ENCODE data around the gene ANO10. TPM values are rescaled to one million over a fixed set of nuclear protein-coding genes. Genes with fewer than 3 reads are reported as not detected.
"Not testable (repeated sequence)": the region's sequence is repeated elsewhere in the genome, so short reads cannot be mapped to it uniquely, and the experiment has no call there.

Gene ANO10
- total and polyA plus RNA-seq, 9 donors: 12.5 to 20.0 (median 15.5) TPM

DNA sequence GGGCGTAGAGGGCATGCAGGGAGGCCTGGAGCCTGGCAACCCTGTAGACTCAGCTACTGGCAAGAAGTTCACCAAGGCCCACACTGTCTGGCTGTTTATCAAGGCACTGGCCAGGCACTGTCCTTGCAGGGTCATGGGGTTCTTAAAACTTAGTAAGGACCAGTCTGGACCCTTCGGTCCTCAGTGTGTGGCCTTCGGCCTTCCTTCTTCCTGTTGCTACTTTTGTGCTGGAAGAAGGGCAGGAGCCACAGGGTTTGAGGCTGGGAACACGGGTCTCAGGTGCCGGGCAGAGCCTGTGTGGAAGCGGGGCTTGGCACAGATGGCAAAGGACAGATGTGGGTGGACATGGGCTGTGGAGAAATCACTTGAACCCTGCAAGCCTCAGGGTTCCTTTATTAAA is 258.9 kb downstream of the ANO10 start:
- no peak for DNase-seq
- no peak overlapping the region for H3K4me3 ChIP-seq (ENCODE audit: low read length)
- H3K27me3 ChIP-seq (ENCODE audit: control insufficient read depth, insufficient read depth, low read length): no peaks in the 10 kb centered on the region
- H3K9me3 ChIP-seq (replicated peaks; ENCODE audit: control insufficient read depth, low read depth, low read length): no peaks in the 10 kb centered on the region
- H3K36me3 ChIP-seq (ENCODE audit: control insufficient read depth, insufficient read depth, low read length): no peaks in the 10 kb centered on the region
- 86% methylated on average over 4 of the region's 6 CpGs for whole genome bisulfite sequencing (ENCODE audit: insufficient coverage)
- H3K27ac ChIP-seq (ENCODE audit: low read length): peak overlapping the region; percentile 82
- H3K4me1 ChIP-seq (ENCODE audit: control insufficient read depth, insufficient read depth, low read length): peaks cover 74% of the 10 kb centered on the region

DNA sequence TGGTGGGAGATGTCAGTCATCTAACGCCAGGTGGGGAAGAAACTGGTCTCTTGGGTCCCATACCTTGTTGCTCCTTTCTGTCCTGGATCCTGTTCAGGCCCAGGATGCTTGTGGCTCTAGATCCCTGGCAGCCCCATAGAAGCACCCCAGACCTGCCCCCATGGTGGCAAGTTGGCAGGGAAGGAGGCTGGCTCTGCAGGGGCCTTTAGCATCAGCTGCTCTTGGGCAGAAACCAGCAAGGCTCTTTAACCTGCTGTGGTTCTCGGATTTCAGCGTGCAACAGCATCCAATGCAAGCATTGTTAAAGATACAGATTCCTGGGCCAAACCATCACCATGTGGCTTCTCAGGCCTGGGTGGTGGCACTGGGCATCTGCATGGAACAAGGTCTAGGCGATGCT is 259.6 kb downstream of the ANO10 start:
- Histone ChIP-seq H3K27ac (ENCODE audit: low read length) (no peak overlapping the region), H3K27me3 (ENCODE audit: control insufficient read depth, insufficient read depth, low read length) (no peaks in the 10 kb centered on the region), H3K36me3 (ENCODE audit: control insufficient read depth, insufficient read depth, low read length) (no peaks in the 10 kb centered on the region), H3K4me1 (ENCODE audit: control insufficient read depth, insufficient read depth, low read length) (peaks cover 66% of the 10 kb centered on the region), H3K4me3 (ENCODE audit: low read length) (no peak overlapping the region), H3K9me3 (replicated peaks; ENCODE audit: control insufficient read depth, low read depth, low read length) (no peaks in the 10 kb centered on the region)
- DNase-seq: no peak
- 77% methylated on average over 4 of the region's 4 CpGs for WGBS (ENCODE audit: insufficient coverage)

DNA sequence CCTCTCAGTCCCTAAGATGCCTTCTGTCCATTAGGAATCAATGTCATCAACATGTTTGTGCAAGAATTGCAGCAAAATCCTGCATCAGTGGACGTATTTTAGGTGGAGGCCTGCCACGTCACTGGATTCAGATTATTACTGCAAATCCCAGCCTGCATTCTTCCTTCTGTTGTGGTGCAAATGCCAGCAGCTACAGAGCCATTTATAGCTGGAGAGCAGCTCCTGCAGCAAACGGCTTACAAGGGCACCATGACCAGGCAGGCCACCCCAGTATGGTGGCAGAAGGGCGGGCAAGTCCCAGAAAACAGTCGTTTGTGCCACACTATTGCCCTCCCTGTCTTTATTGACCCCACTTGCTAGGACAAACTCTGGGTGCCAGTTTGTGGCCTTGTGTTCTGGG is 260.7 kb downstream of the ANO10 start:
- H3K27ac ChIP-seq (ENCODE audit: low read length): peak overlapping the region; percentile 35
- no peak overlapping the region for H3K4me3 ChIP-seq (ENCODE audit: low read length)
- WGBS (ENCODE audit: insufficient coverage): 88% methylated on average over 2 of the region's 5 CpGs
- no peaks in the 10 kb centered on the region for H3K36me3 ChIP-seq (ENCODE audit: control insufficient read depth, insufficient read depth, low read length)
- H3K4me1 ChIP-seq (ENCODE audit: control insufficient read depth, insufficient read depth, low read length): peaks cover 55% of the 10 kb centered on the region
- no peak for DNase-seq
- peaks cover 5% of the 10 kb centered on the region for H3K9me3 ChIP-seq (replicated peaks; ENCODE audit: control insufficient read depth, low read depth, low read length)
- no peaks in the 10 kb centered on the region for H3K27me3 ChIP-seq (ENCODE audit: control insufficient read depth, insufficient read depth, low read length)

DNA sequence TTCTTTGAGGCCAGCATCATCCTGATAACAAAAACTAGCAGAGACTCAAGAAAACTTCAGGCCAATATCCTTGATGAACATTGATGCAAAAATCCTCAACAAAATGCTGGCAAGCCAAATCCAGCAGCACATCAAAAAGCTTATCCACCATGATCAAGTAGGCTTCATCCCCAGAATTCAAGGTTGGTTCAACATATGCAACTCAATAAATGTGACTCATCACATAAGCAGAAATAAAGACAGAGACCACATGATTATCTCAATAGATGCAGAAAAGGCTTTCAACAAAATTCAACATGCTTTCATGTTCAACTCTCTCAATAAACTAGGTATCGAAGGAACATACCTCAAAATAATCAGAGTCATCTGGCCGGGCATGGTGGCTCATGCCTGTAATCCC is 265.8 kb downstream of the ANO10 start:
- H3K4me3 ChIP-seq (ENCODE audit: low read length); DNase-seq; H3K27ac ChIP-seq (ENCODE audit: low read length); H3K27me3 ChIP-seq (ENCODE audit: control insufficient read depth, insufficient read depth, low read length); H3K36me3 ChIP-seq (ENCODE audit: control insufficient read depth, insufficient read depth, low read length); H3K4me1 ChIP-seq (ENCODE audit: control insufficient read depth, insufficient read depth, low read length): not testable (repeated sequence)
- H3K9me3 ChIP-seq (replicated peaks; ENCODE audit: control insufficient read depth, low read depth, low read length): peaks cover 35% of the 10 kb centered on the region
- WGBS (ENCODE audit: insufficient coverage): 100% methylated on average over 1 of the region's 2 CpGs

DNA sequence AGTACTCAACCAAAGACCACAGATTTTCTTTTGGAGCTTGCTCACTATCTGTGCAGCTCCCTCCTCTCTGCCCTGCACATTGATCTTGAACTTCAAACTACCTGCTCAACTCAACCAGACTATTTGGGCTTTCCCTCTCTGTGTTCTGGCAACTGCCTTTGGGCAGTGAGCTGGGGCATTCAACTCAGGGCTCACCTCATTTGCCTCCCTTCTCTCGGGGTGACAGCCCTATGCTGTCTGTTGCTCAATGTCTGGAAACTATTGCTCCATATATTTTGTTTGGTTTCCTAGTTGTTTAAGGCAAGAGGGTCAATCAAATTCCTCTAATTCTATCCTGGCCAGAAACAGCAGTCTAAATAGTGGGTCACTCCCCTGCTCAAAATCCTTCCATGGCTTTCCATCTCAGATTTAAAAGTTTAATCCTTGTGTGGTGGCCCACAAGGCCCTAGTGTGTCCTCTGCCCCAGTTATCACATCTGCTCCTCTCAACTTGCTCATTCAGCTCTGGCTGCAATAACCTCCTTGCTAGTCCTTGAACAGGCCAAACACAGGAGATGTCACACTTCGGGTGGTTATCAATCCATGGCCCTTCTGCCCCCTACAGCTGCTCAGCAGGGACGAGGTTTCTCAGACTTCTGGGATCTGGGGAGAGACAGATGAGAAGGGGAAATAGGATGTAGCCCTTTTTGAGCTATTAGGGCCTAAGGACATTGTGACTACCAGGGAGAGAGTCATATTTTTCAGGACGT is 267.7 kb downstream of the ANO10 start:
- Histone ChIP-seq H3K27me3 (ENCODE audit: control insufficient read depth, insufficient read depth, low read length) (no peaks in the 10 kb centered on the region), H3K4me3 (ENCODE audit: low read length) (no peak overlapping the region), H3K27ac (ENCODE audit: low read length) (no peak overlapping the region), H3K9me3 (replicated peaks; ENCODE audit: control insufficient read depth, low read depth, low read length) (peaks cover 35% of the 10 kb centered on the region), H3K4me1 (ENCODE audit: control insufficient read depth, insufficient read depth, low read length) (peaks cover 3% of the 10 kb centered on the region), H3K36me3 (ENCODE audit: control insufficient read depth, insufficient read depth, low read length) (peaks cover 7% of the 10 kb centered on the region)
- DNase-seq: no peak
- 91% methylated on average over 3 of the region's 4 CpGs for WGBS (ENCODE audit: insufficient coverage)

DNA sequence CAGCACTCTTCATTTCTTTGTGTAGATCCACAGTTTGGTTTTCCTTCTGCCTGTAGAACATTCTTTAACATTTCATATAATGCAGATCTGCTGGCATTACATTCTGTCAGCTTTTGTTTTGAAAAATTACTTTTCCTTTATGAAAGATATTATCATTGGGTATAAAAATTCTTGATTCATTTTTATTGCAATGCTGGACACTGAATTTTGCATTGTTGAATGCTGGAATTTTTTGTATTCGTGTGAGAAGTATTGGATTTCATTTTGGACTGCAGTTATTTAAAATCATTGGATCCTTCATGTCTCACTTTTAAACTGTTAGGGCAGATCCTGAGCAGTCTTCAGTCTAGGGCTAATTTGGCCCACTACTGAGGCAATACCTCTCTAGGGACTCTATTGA is 268.4 kb downstream of the ANO10 start:
- Histone ChIP-seq H3K4me1 (ENCODE audit: control insufficient read depth, insufficient read depth, low read length) (peaks cover 7% of the 10 kb centered on the region), H3K4me3 (ENCODE audit: low read length) (no peak overlapping the region), H3K36me3 (ENCODE audit: control insufficient read depth, insufficient read depth, low read length) (peaks cover 11% of the 10 kb centered on the region), H3K9me3 (replicated peaks; ENCODE audit: control insufficient read depth, low read depth, low read length) (peaks cover 35% of the 10 kb centered on the region), H3K27ac (ENCODE audit: low read length) (no peak overlapping the region), H3K27me3 (ENCODE audit: control insufficient read depth, insufficient read depth, low read length) (no peaks in the 10 kb centered on the region)
- WGBS (ENCODE audit: insufficient coverage): no CpG with 5 or more reads among the region's 1 CpG
- no peak for DNase-seq

DNA sequence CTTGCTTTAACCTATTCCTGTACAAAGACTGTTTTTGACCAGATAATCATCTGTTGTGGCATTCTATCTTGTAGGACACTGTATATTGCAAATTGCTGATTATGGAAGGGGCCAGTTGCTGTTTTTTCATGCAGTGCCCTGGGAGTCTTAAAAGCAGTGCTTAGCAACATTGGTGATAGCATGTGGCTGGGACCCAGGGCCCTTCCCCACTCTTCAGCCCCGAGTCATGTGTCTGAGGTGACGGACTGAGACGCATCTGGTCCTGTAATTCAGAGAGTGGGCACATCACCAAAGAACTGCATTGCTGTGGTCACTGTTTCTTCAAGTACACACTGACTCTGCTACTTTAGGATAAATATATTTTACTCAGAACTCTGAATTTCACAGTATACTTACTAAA is 272.1 kb downstream of the ANO10 start:
- H3K4me3 ChIP-seq (ENCODE audit: low read length): no peak overlapping the region
- peak overlapping the region; percentile 52 for H3K27ac ChIP-seq (ENCODE audit: low read length)
- H3K4me1 ChIP-seq (ENCODE audit: control insufficient read depth, insufficient read depth, low read length): peaks cover 12% of the 10 kb centered on the region
- DNase-seq: peak; percentile 75
- peaks cover 40% of the 10 kb centered on the region for H3K36me3 ChIP-seq (ENCODE audit: control insufficient read depth, insufficient read depth, low read length)
- H3K9me3 ChIP-seq (replicated peaks; ENCODE audit: control insufficient read depth, low read depth, low read length): peaks cover 26% of the 10 kb centered on the region
- H3K27me3 ChIP-seq (ENCODE audit: control insufficient read depth, insufficient read depth, low read length): no peaks in the 10 kb centered on the region
- 0% methylated on average over 1 of the region's 3 CpGs for WGBS (ENCODE audit: insufficient coverage)

DNA sequence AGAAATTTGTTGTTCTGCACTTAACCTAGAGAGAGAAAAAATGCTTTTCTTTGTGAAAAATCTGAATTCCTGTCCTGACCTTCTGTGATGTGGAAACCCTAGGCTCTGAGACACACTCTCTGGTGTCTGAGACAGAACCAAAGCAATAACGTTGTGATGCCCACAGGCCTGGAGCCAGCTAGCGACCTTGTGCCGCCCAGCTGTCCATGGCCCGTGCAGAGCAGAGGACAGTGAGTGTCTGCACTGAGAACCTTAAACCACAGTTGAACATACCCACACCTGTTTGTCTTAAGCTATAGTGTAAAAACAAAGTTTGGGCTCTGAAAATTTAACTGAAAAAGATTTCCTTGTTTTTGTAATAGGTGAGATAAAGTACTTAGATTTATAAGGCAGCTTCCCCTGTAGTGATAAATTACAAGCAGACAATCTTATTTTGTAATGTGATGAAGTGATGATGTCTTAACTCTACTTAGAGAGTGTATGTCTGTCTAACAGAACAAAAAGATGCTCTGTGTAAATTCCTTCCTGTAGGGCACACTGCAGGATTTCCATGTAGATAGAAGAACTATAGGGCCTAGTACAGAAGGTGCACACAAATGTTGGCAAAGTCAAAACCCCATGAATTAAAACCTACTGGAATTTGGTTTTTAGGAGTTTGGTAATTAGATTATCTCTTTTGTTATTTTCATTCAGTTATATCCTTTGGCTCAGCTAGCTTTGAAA is 272.8 kb downstream of the ANO10 start:
- Histone ChIP-seq H3K4me3 (ENCODE audit: low read length) (no peak overlapping the region), H3K4me1 (ENCODE audit: control insufficient read depth, insufficient read depth, low read length) (peaks cover 12% of the 10 kb centered on the region), H3K27me3 (ENCODE audit: control insufficient read depth, insufficient read depth, low read length) (no peaks in the 10 kb centered on the region), H3K27ac (ENCODE audit: low read length) (peak overlapping the region; percentile 52), H3K9me3 (replicated peaks; ENCODE audit: control insufficient read depth, low read depth, low read length) (peaks cover 19% of the 10 kb centered on the region), H3K36me3 (ENCODE audit: control insufficient read depth, insufficient read depth, low read length) (peaks cover 47% of the 10 kb centered on the region)
- peak; percentile 47 for DNase-seq
- WGBS (ENCODE audit: insufficient coverage): 71% methylated on average over 1 of the region's 4 CpGs

DNA sequence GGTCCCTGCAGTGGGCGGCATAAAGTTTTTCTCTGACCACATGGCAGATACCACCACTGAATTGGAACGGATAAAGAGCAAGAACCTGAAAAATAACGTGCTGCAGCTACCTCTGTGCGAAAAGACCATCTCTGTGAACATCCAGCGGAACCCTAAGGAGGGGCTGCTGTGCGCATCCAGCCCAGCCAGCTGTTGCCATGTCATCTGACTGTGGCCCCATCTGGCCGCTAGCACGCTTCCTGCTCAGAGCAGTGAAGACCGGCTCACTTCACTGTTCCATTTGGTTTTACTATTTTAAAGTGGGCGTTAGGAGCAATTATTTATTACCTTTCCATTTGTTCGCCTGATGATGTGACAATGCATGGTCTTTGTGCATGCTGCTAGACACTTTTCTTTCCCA is 273.5 kb downstream of the ANO10 start:
- 78% methylated on average over 7 of the region's 11 CpGs for WGBS (ENCODE audit: insufficient coverage)
- Histone ChIP-seq H3K4me1 (ENCODE audit: control insufficient read depth, insufficient read depth, low read length) (peaks cover 12% of the 10 kb centered on the region), H3K36me3 (ENCODE audit: control insufficient read depth, insufficient read depth, low read length) (peaks cover 50% of the 10 kb centered on the region), H3K27me3 (ENCODE audit: control insufficient read depth, insufficient read depth, low read length) (no peaks in the 10 kb centered on the region), H3K27ac (ENCODE audit: low read length) (no peak overlapping the region), H3K4me3 (ENCODE audit: low read length) (no peak overlapping the region), H3K9me3 (replicated peaks; ENCODE audit: control insufficient read depth, low read depth, low read length) (peaks cover 13% of the 10 kb centered on the region)
- DNase-seq: peak; percentile 55

DNA sequence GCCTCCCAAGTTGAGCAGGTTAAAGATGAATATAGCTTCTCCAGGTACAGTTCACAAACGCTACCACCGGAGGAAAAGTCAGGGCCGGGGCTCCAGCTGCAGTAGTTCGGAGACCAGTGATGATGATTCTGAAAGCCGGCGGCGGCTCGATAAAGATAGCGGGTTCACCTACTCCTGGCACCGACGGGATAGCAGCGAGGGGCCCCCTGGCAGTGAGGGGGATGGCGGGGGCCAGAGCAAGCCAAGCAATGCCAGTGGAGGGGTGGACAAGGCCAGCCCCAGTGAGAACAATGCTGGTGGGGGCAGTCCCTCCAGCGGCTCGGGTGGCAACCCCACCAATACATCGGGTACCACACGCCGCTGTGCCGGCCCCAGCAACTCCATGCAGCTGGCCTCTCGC is 274.0 kb downstream of the ANO10 start:
- H3K27ac ChIP-seq (ENCODE audit: low read length): no peak overlapping the region
- DNase-seq: no peak
- H3K27me3 ChIP-seq (ENCODE audit: control insufficient read depth, insufficient read depth, low read length): no peaks in the 10 kb centered on the region
- peaks cover 12% of the 10 kb centered on the region for H3K4me1 ChIP-seq (ENCODE audit: control insufficient read depth, insufficient read depth, low read length)
- H3K36me3 ChIP-seq (ENCODE audit: control insufficient read depth, insufficient read depth, low read length): peaks cover 53% of the 10 kb centered on the region
- no peak overlapping the region for H3K4me3 ChIP-seq (ENCODE audit: low read length)
- peaks cover 9% of the 10 kb centered on the region for H3K9me3 ChIP-seq (replicated peaks; ENCODE audit: control insufficient read depth, low read depth, low read length)
- WGBS (ENCODE audit: insufficient coverage): 99% methylated on average over 20 of the region's 20 CpGs
